Stimulated activated CD4-positive, alpha-beta T cell treated with anti-CD3 and anti-CD28 coated beads, TNF-alpha, amount 100 ng/mL, for 24 hours (primary cell): ENCODE results near the gene WDR90.

Source experiments
- DNase-seq, 3 experiments: peaks; one replicate each; pipeline ENCODE4 v3.0.0-alpha.2; 2020; ENCODE audit warnings: low read depth in 3 of 3

WDR90 gene

GRCh38 chr16:708019-708418 is 58.9 kb downstream of the WDR90 start:
- DNase-seq, result no peak

DNA sequence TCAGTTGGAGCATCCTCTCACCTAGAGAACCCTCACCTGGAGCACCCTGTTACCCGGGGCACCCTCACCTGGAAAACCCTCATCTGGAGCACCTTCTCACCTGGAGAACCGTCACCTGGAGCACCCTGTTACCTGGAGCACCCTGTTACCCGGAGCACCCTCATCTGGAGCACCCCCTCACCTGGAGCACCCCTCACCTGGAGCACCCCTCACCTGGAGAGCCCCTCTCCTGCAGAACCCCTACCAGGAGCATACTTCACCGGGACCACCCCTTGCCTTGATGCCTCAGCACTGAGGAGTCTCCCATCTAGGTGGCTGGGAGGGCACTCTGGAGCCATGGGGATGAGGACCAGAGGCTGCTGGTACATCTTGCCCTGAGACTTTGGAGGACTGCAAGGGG is 59.8 kb downstream of the WDR90 start:
- DNase-seq, result no peak

GRCh38 chr16:709566-710499 is 60.7 kb downstream of the WDR90 start:
- DNase-seq, result no peak

- no peak for DNase-seq
Observed at GRCh38 chr16:710500-711075, 61.4 kb downstream of the WDR90 start.

GRCh38 chr16:711084-711483 is 61.9 kb downstream of the WDR90 start:
- no peak for DNase-seq

DNA sequence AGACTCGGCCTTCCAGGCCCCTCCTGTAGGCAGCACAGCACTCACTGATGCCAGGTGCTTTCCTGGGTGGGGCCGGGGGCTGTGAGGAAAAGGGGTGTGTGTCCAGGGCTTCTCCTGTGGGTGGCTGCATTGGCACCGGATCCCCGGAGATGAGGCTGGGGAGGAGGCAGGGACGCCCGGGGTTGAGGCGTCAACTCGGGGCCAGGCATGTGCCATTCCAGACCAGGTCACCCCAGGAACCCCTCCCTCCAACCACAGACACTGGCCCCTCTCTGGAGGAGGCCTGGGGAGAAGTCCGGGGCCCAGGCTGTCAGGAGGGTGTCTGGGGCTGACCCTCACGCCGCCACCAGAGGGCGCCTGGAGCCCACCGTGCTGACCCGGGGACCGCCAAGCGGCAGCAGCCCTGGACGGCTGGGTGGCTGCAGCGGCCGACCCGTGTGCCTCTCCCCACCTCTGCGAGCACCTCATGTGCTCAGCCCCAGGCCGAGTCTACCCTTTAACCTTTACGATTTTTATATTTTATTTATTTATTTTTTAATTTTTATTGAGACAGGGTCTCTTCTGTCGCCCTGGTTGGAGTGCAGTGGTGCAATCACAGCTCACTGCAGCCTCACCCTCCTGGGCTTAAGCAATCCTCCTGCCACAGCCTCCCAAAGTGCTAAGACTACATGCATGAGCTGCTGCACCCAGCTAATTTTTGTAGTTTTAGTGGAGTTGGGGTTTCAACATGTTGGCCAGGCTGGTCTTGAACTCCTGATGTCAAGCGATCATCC is 62.6 kb downstream of the WDR90 start:
- peak; percentile 51 to 79 (median 71) for DNase-seq

- DNase-seq, result peak in 1 of 3 experiments; percentile 63
Observed at GRCh38 chr16:712740-713250, 63.6 kb downstream of the WDR90 start.

DNA sequence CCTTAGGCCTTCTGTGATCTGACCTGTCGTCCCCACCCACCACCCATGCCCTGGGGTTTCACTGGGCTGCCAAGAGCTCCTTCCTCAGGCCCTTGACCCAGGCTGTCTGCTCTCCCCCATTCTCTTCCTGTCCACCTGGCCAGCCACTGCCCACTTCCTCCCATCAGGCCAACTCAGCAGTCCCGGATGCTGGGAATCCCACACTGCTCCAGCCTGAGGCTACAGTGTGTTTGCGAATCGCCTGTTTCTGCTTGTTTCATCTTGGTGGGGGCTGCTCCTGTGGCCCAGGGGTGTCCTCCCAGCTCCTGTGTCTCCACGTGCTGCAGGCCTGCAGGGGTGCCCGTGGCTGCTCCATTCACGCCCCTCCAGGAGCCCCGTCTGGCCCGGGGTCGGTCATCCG is 64.9 kb downstream of the WDR90 start:
- DNase-seq, result no peak

DNA sequence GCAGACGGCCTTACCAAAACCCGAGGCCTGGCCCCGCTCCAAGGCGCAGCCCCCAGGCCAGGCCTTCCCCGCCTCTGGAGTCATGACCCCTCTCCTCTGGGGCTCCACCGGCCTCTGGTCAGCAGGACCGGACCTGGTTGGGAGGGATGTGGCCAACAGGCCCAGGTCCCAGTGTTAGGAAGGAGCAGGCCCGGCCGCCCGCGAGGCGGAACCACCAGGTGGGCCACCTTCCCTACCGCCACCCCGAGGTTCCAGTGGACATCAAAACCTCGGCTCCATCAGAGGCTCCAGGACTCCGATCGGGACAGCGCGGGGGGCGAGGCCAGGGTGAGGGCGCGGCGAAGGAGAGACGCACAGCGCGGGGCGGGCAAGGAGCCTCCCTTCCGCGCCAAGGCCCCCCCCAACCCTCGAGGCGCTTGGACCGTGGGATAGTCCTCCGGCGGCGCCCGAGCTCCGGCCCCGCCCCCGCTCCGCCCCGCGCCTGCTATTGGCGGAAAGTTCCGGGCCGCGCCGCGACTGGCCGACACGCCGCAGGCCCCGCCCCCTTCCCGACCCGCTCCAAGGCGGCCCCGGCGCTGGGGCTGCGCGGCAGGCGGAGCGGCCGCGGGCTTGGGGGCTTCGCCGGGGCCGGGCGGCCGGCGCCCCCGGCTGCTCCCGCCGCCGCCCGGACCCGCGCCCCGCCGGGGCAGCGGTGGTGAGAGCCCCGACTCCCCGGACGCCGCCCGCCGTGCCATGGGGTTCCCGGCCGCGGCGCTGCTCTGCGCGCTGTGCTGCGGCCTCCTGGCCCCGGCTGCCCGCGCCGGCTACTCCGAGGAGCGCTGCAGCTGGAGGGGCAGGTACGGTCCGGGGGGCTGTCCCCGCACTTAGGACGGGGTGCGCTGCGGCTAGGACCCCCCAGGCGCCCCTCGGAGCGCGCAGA is 65.7 kb downstream of the WDR90 start, which contains the start of gene METRN:
Gene METRN, plus strand, starts transcription at position 561 of the 919 bp plus-strand sequence. Its CDS starts 172 bp downstream, at position 733.
- peak; percentile 77 to 92 (median 85) for DNase-seq

- no peak for DNase-seq
Observed at GRCh38 chr16:715477-716199, 66.5 kb downstream of the WDR90 start.

DNA sequence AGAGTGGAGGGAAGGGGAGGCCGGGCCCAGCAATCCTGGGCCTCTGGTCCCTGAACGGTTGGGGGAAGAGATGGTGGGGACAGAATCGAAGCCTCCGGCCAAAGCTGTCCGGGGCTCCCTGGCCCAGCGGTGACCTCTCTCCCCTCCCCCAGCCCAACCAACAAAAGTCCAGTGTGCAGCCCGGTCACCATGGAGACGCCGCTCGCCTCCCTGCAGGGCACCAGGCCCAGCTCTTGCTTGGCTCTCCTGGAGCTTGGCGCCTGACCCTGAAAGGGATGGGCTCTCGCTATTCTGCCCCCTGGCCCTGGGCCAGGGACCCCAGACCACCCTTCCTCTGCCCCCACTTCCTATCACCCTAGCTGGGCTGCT is 67.0 kb downstream of the WDR90 start:
- no peak for DNase-seq

DNA sequence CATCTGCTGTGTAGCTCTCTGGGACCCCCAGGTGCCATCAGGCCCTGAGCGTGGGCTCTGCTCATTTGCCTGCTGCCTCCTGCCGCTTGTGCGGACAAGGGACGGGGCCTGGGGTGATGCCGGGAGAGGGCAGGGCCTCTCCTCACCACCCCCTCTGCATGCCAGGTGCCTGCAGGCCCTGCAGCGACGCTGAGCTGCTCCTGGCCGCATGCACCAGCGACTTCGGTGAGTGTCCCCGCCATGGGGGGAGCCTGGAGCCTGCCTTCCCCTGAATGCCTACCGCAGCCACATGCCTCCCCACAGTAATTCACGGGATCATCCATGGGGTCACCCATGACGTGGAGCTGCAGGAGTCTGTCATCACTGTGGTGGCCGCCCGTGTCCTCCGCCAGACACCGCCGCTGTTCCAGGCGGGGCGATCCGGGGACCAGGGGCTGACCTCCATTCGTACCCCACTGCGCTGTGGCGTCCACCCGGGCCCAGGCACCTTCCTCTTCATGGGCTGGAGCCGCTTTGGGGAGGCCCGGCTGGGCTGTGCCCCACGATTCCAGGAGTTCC is 67.7 kb downstream of the WDR90 start:
- DNase-seq, result no peak
